Skeletal muscle tissue (tissue), 4 donors: Measurements from ENCODE around the gene CEP250. TPM values are rescaled to one million over a fixed set of nuclear protein-coding genes. Genes with fewer than 3 reads are reported as not detected.

Experiments used
- H3K27ac ChIP-seq: one replicate; pipeline ENCODE4 v1.7.0; 2013; ENCODE audit warnings: mild to moderate bottlenecking, low read depth, low read length, inconsistent platforms
- H3K27me3 ChIP-seq, 3 donors: one replicate each; pipeline ENCODE4 v1.7.0; 2013; ENCODE audit warnings: low read length in 3 of 3; ENCODE audit not compliant: control insufficient read depth in 3 of 3, insufficient read depth in 3 of 3
- H3K36me3 ChIP-seq, 3 donors: one replicate each; pipeline ENCODE4 v1.7.0; 2013; ENCODE audit warnings: low read length in 3 of 3; ENCODE audit not compliant: control insufficient read depth in 3 of 3, insufficient read depth in 3 of 3
- H3K4me1 ChIP-seq, 3 donors: one replicate each; pipeline ENCODE4 v1.7.0; 2013; ENCODE audit warnings: low read length in 3 of 3, mild to moderate bottlenecking in 3 of 3; ENCODE audit not compliant: control insufficient read depth in 3 of 3, insufficient read depth in 3 of 3
- H3K4me3 ChIP-seq, 3 donors: one replicate each; pipeline ENCODE4 v1.7.0; 2013; ENCODE audit warnings: low read length in 3 of 3
- H3K9ac ChIP-seq, 3 donors: one replicate each; pipeline ENCODE4 v1.7.0; 2013; ENCODE audit warnings: low read length in 3 of 3, mild to moderate bottlenecking in 3 of 3, moderate library complexity in 2 of 3, low read depth in 1 of 3
- H3K9me3 ChIP-seq, 3 donors: one replicate each; pipeline ENCODE4 v1.7.0; 2013; ENCODE audit warnings: low read length in 3 of 3; ENCODE audit not compliant: control insufficient read depth in 3 of 3
- total RNA-seq: library from RNA; depleted of rRNA; stranded (reverse); fragments of >200 nt; gene quantifications from one replicate; pipeline ENCODE4 v1.2.3, GENCODE V29; 2014
- donor health status: Osteomylitis.

The CEP250 gene
- total RNA-seq, 1 donor from 2014 or later: 14.6 TPM

DNA sequence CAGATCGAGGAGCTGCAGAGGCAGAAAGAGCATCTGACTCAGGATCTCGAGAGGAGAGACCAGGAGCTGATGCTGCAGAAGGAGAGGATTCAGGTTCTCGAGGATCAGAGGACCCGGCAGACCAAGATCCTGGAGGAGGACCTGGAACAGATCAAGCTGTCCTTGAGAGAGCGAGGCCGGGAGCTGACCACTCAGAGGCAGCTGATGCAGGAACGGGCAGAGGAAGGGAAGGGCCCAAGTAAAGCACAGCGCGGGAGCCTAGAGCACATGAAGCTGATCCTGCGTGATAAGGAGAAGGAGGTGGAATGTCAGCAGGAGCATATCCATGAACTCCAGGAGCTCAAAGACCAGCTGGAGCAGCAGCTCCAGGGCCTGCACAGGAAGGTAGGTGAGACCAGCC, 47.9 kb downstream of the CEP250 start:
- Histone ChIP-seq H3K27ac (no peak overlapping the region), H3K27me3 (no peaks in the 10 kb centered on the region), H3K9me3 (no peaks in the 10 kb centered on the region), H3K36me3 (peaks cover 43 to 70% (median 60%) of the 10 kb centered on the region in 3 donors), H3K9ac (peak overlapping the region in 1 of 3 donors; percentile 8), H3K4me1 (peaks cover 2 to 6% (median 5%) of the 10 kb centered on the region in 3 donors), H3K4me3 (no peak overlapping the region)

DNA sequence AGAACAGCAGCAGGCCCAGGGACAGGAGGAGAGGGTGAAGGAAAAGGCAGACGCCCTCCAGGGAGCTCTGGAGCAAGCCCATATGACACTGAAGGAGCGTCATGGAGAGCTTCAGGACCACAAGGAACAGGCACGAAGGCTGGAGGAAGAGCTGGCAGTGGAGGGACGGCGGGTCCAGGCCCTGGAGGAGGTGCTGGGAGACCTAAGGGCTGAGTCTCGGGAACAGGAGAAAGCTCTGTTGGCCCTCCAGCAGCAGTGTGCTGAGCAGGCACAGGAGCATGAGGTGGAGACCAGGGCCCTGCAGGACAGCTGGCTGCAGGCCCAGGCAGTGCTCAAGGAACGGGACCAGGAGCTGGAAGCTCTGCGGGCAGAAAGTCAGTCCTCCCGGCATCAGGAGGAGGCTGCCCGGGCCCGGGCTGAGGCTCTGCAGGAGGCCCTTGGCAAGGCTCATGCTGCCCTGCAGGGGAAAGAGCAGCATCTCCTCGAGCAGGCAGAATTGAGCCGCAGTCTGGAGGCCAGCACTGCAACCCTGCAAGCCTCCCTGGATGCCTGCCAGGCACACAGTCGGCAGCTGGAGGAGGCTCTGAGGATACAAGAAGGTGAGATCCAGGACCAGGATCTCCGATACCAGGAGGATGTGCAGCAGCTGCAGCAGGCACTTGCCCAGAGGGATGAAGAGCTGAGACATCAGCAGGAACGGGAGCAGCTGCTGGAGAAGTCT, 48.6 kb downstream of the CEP250 start:
- Histone ChIP-seq H3K4me3 (no peak overlapping the region), H3K36me3 (peaks cover 49 to 72% (median 66%) of the 10 kb centered on the region in 3 donors)

GRCh38 chr20:35504751-35505150, 49.4 kb downstream of the CEP250 start:
- Histone ChIP-seq H3K4me3 (no peak overlapping the region), H3K36me3 (peaks cover 56 to 73% (median 66%) of the 10 kb centered on the region in 3 donors), H3K9me3 (no peaks in the 10 kb centered on the region), H3K27me3 (no peaks in the 10 kb centered on the region), H3K4me1 (peaks cover 0 to 3% (median 2%) of the 10 kb centered on the region in 3 donors), H3K9ac (no peak overlapping the region), H3K27ac (no peak overlapping the region)

More for the DNA sequence above, 48.6 kb downstream of the CEP250 start:
- Histone ChIP-seq H3K9me3 (no peaks in the 10 kb centered on the region), H3K9ac (peak overlapping the region in 1 of 3 donors; percentile 16), H3K27ac (no peak overlapping the region), H3K27me3 (no peaks in the 10 kb centered on the region), H3K4me1 (peaks cover 0 to 3% (median 2%) of the 10 kb centered on the region in 3 donors)

DNA sequence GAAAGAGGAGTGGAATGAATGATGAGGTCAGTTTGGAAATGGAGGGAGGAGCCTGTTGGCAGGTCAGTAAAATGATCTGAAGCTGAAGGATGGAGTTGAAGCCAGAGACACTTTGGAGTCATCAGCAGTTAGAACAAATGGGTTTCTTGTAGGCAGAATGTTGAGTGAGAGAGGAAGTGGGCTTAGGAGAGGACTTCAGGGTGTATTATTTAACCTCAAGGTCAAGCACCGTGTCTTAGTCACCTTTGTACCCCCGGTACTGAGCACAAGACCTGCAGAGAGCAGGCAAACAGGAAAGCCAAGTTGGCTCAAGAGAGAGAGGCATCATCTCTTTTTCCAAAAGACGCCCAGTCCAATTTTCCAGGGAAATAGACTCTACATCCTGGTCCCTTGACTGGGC, 50.8 kb downstream of the CEP250 start:
- Histone ChIP-seq H3K4me1 (peaks cover 0 to 3% (median 2%) of the 10 kb centered on the region in 3 donors), H3K9me3 (no peaks in the 10 kb centered on the region), H3K27me3 (no peaks in the 10 kb centered on the region), H3K36me3 (peaks cover 66 to 84% (median 75%) of the 10 kb centered on the region in 3 donors), H3K27ac (no peak overlapping the region), H3K9ac (no peak overlapping the region), H3K4me3 (no peak overlapping the region)

GRCh38 chr20:35506872-35507638, 51.7 kb downstream of the CEP250 start:
- Histone ChIP-seq H3K36me3 (peaks cover 68 to 86% (median 71%) of the 10 kb centered on the region in 3 donors), H3K4me3 (no peak overlapping the region), H3K4me1 (peaks cover 0 to 3% (median 2%) of the 10 kb centered on the region in 3 donors), H3K27me3 (no peaks in the 10 kb centered on the region), H3K27ac (no peak overlapping the region), H3K9ac (no peak overlapping the region), H3K9me3 (no peaks in the 10 kb centered on the region)

GRCh38 chr20:35508493-35509218, 53.3 kb downstream of the CEP250 start:
- no peak overlapping the region for H3K4me3 ChIP-seq
- H3K27me3 ChIP-seq: no peaks in the 10 kb centered on the region
- H3K9me3 ChIP-seq: no peaks in the 10 kb centered on the region
- H3K4me1 ChIP-seq: peaks cover 0 to 2% (median 2%) of the 10 kb centered on the region in 3 donors
- no peak overlapping the region for H3K9ac ChIP-seq
- no peak overlapping the region for H3K27ac ChIP-seq
- peaks cover 53 to 75% (median 64%) of the 10 kb centered on the region in 3 donors for H3K36me3 ChIP-seq

DNA sequence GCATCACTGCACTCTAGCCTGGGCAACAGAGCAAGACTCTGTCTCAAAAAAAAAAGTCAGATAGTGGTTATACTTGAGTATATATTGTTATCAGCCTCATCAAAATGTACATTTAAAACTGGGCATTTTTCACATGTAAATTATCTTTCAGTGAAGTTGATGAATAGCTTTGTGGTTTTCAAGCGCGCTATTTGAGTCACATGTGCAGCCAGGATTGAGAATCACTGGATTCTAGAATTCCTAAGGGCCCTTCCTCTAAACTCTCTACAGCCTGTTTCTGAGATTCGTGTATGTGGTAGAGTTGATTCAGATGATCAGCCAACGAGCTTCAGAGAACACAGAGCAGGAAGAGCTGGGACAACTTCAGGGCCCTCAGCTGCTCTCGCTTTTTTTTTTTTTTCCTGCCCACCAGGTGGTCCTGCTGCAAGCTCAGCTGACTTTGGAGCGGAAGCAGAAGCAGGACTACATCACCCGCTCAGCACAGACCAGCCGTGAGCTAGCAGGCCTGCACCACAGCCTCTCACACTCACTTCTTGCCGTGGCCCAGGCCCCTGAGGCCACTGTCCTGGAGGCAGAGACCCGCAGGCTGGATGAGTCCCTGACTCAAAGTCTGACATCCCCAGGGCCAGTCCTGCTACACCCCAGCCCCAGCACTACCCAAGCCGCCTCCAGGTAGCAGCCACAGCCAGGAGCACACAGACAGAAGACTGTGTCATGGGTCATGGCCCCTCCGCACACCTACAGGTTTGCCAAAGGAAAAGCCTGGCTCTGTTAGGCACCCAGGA, 55.7 kb downstream of the CEP250 start:
- Histone ChIP-seq H3K9me3 (no peaks in the 10 kb centered on the region), H3K27ac (no peak overlapping the region), H3K36me3 (peaks cover 47 to 69% (median 50%) of the 10 kb centered on the region in 3 donors), H3K4me3 (no peak overlapping the region), H3K27me3 (no peaks in the 10 kb centered on the region), H3K9ac (no peak overlapping the region), H3K4me1 (peaks cover 0 to 3% (median under 1%) of the 10 kb centered on the region in 3 donors)

DNA sequence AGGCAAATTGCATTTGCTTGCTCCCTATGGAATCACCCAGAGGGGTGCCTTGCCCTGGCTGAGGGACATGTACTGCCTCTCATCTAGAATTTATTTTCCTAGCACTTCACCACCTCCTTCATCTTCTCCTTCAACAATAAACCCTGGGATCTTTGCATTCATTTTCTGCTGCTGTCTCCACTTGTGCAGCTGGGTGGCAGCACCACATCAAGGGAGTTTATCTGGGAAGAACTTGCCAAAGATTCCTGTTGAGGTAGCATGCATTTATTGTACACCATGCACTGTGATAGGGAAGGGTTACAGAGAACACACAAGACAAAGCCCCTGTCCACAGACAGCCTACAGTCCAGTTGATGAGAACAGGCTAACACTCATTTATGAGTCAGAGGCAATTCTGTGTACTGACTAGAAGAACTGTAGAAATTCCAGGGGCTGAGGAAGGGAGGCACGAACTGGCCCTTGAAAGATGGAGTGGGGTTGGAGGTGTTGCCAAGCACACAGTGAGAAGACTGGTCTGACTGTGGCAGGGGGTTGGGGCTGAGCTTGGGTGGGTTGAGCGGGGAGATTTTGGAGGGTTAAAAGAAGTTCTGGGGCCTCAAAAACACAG, 56.5 kb downstream of the CEP250 start:
- peaks cover 0 to 8% (median 7%) of the 10 kb centered on the region in 3 donors for H3K4me1 ChIP-seq
- no peak overlapping the region for H3K4me3 ChIP-seq
- peaks cover 45 to 62% (median 46%) of the 10 kb centered on the region in 3 donors for H3K36me3 ChIP-seq

DNA sequence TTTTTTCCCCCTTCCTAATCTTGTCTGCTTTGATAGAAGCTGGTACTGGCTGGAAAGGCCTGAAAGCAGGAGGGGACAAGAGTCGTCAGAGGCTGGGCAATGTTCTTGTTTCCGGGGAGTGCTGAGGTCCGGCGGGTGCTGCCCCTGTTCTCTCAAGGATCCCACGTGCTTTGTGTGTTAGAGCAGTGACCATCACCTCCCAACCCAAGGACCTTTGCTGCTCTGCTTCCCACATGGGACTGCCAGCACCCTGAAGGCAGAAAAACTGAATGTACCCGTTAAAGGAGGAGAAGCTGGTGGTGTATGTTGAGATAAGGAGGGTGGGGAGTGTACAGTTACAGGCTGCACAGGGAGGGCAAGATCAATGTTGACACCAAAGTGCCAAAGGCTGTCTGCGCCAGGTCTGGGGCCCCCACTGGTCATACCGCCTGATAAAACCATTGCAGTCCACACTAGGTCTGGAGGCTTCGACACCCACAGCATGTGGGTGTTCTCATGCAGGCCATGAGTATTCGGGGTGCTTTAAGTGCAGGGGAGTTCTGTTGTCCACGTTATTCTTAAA, 59.1 kb downstream of the CEP250 start:
- peaks cover 0 to 8% (median 7%) of the 10 kb centered on the region in 3 donors for H3K4me1 ChIP-seq
- H3K36me3 ChIP-seq: peaks cover 29 to 38% (median 30%) of the 10 kb centered on the region in 3 donors
- H3K27me3 ChIP-seq: no peaks in the 10 kb centered on the region
- H3K9me3 ChIP-seq: no peaks in the 10 kb centered on the region
- H3K27ac ChIP-seq: no peak overlapping the region
- no peak overlapping the region for H3K4me3 ChIP-seq
- H3K9ac ChIP-seq: no peak overlapping the region

More for the DNA sequence above, 56.5 kb downstream of the CEP250 start:
- no peak overlapping the region for H3K9ac ChIP-seq
- H3K27me3 ChIP-seq: no peaks in the 10 kb centered on the region
- no peak overlapping the region for H3K27ac ChIP-seq
- no peaks in the 10 kb centered on the region for H3K9me3 ChIP-seq
